GM12873 (cell line): ENCODE data around the gene MAD2L1.

Experiments
- CTCF ChIP-seq: IDR thresholded peaks from 2 replicates; pipeline ENCODE4 v1.5.1; 2012; ENCODE audit warnings: low read depth, mild to moderate bottlenecking, moderate library complexity, low read length, control low read depth; ENCODE audit not compliant: insufficient read depth; ENCODE audit errors: missing control alignments

The MAD2L1 gene

GRCh38 chr4:120010646-120011045 lies 56.0 kb downstream of the MAD2L1 start:
- no peak for TF ChIP-seq CTCF

GRCh38 chr4:120009731-120010130 lies 56.9 kb downstream of the MAD2L1 start:
- no peak for TF ChIP-seq CTCF

DNA sequence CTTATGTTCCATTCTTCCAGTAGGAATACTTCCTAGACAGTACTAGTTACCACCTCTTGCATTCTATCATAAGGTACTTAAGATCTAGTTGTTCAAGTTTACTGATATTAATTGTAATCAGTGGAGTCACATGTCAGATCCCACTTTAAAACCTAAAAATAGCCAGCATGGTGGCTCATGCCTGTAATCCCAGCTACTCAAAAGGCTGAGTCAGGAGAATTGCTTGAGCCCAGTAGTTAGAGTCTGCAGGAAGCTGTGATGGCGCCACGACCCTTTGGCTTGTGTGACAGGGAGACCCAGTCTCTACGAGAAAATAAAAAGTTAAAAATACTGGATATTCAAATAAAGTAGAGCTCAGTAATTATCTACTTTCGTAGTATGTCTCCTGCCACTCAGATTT lies 57.7 kb downstream of the MAD2L1 start:
- no peak for TF ChIP-seq CTCF

DNA sequence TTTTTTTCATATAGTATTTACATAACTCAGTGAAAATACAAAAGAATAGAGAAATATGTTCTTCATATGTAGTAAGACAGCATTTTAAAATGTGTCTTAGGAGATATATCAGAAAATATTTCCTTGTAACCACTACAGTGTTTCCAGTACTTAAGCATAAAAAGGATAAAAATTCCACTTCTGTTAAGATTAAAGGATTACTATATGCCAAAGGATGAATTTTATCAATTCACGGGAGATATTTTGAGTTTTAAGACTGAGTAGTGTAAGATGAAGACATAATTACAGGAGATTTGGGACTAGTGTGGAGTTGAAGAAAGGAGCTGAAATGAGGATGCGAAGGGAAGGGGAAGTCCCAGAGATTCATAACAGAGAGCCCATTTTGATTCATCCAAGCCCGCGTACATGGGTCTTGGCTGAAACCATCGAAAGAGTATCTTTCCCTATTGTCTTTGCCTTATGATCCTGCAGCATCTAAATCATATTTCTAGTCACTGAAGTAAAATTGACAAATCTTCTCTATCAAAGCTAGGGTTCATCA lies 58.7 kb downstream of the MAD2L1 start:
- no peak for TF ChIP-seq CTCF

DNA sequence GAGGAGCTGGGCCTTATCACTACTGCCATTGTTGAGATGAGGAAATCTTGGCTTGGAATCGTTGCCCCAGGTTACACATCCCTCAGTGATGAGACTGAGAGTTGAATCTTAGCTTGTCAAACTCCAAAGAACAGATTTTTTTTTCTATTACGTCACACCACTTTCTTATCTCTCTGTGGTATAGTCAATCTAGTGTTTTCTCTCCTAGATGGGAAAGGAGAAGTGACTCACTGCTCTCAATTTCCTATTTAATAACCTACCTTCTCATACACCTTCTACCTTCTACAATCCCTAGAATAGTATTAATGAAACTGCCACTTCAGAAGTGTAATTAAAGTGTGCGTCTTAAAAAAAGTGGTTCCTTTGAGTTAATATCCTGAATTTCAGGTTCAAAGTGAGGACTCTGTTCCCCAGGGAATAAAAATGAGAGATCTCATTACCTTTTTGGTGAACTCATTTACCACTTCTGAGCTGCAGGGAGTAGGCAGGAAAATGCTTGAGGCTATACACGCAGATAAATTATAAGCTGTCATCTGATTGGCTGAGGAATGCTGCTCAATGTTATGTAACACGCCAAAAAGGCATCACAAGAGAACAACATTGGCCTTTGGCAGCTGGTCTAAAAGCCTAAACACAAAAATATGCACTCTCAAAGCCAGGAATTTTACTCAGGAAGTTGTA lies 59.3 kb downstream of the MAD2L1 start:
- no peak for TF ChIP-seq CTCF
